WTC11 (cell line): ENCODE results near the gene AMOT. TPM values are rescaled to one million over a fixed set of nuclear protein-coding genes. Genes with fewer than 3 reads are reported as not detected.

ENCODE experiments used
- ATAC-seq: fragments of 200-7000 bp; cut with Tn5 transposase; 2 replicates; pipeline ENCODE4 v1.10.0; 2021; ENCODE audit warnings: mild to moderate bottlenecking, moderate library complexity
- CTCF ChIA-PET: fragments of 300-600 bp; sonication (Branson Sonifier 250); formaldehyde crosslinking; loops from one replicate; lab custom pipeline; 2021; ENCODE audit warnings: antibody characterized with exemption; lab: Charles Lee
- POLR2A ChIA-PET: fragments of 350-600 bp; sonication (Branson Sonifier 250); formaldehyde crosslinking; loops from one replicate; lab custom pipeline; 2021; ENCODE audit warnings: antibody characterized with exemption; lab: Charles Lee
- DNase-seq: peaks from one replicate; pipeline ENCODE4 v3.0.0; 2021; ENCODE audit warnings: low spot score
- H3K27ac Mint-ChIP-seq: 2 replicates; pipeline ENCODE4 v1.8.0; 2021; ENCODE audit warnings: mixed read lengths
- H3K27me3 Mint-ChIP-seq: 2 replicates; pipeline ENCODE4 v1.8.0; 2021; ENCODE audit warnings: low read depth, mild to moderate bottlenecking, moderate library complexity, mixed read lengths
- H3K36me3 Mint-ChIP-seq: 2 replicates; pipeline ENCODE4 v1.8.0; 2021; ENCODE audit warnings: mixed read lengths
- H3K4me1 Mint-ChIP-seq: 2 replicates; pipeline ENCODE4 v1.8.0; 2022; ENCODE audit warnings: mixed read lengths
- H3K4me3 Mint-ChIP-seq: 2 replicates; pipeline ENCODE4 v1.8.0; 2021; ENCODE audit warnings: mild to moderate bottlenecking, moderate library complexity, mixed read lengths
- H3K9me3 Mint-ChIP-seq: 2 replicates; pipeline ENCODE4 v1.8.0; 2021; ENCODE audit warnings: mixed read lengths
- ESRRA ChIP-seq: sonication (generic); formaldehyde crosslinking; IDR thresholded peaks from 2 replicates; pipeline ENCODE4 v1.8.1; 2022; ENCODE audit warnings: mild to moderate bottlenecking, missing genetic modification reagents, borderline replicate concordance
- FOXJ3 ChIP-seq: sonication (generic); formaldehyde crosslinking; IDR thresholded peaks from 2 replicates; pipeline ENCODE4 v1.9.0; 2021; ENCODE audit warnings: missing genetic modification reagents, mild to moderate bottlenecking, borderline replicate concordance
- FOXK1 ChIP-seq: sonication (generic); formaldehyde crosslinking; IDR thresholded peaks from 2 replicates; pipeline ENCODE4 v1.8.0; 2022; ENCODE audit warnings: mild to moderate bottlenecking, moderate library complexity, missing genetic modification reagents
- GTF2I ChIP-seq: fragments of 250-450 bp; sonication (Bioruptor Pico); conservative IDR thresholded peaks from 2 replicates; pipeline ENCODE4 v1.4.0; 2021; ENCODE audit warnings: mild to moderate bottlenecking
- KAT7 ChIP-seq: sonication (generic); formaldehyde crosslinking; IDR thresholded peaks from 2 replicates; pipeline ENCODE4 v1.8.1; 2023; ENCODE audit warnings: missing genetic modification reagents, mild to moderate bottlenecking, borderline replicate concordance
- MXD4 ChIP-seq: fragments of 250-450 bp; sonication (Bioruptor Pico); IDR thresholded peaks from 2 replicates; pipeline ENCODE4 v1.8.0; 2021; ENCODE audit warnings: mild to moderate bottlenecking, moderate library complexity, borderline replicate concordance
- MYBL2 ChIP-seq: sonication (generic); formaldehyde crosslinking; IDR thresholded peaks from 2 replicates; pipeline ENCODE4 v1.8.1; 2023; ENCODE audit warnings: mild to moderate bottlenecking, moderate library complexity, missing genetic modification reagents
- NFATC4 ChIP-seq: fragments of 250-450 bp; sonication (Bioruptor Pico); IDR thresholded peaks from 2 replicates; pipeline ENCODE4 v1.9.0; 2021; ENCODE audit warnings: mild to moderate bottlenecking
- NR2C2 ChIP-seq: sonication (generic); formaldehyde crosslinking; IDR thresholded peaks from 2 replicates; pipeline ENCODE4 v1.8.0; 2022; ENCODE audit warnings: mild to moderate bottlenecking, missing genetic modification reagents
- OVOL2 ChIP-seq: fragments of 250-450 bp; sonication (Bioruptor Pico); IDR thresholded peaks from 2 replicates; pipeline ENCODE4 v1.9.0; 2021; ENCODE audit warnings: mild to moderate bottlenecking, borderline replicate concordance
- SOX15 ChIP-seq: fragments of 250-450 bp; sonication (Bioruptor Pico); IDR thresholded peaks from 2 replicates; pipeline ENCODE4 v1.9.0; 2021; ENCODE audit warnings: mild to moderate bottlenecking
- SP1 ChIP-seq: sonication (generic); formaldehyde crosslinking; conservative IDR thresholded peaks from 2 replicates; pipeline ENCODE4 v1.8.1; 2022; ENCODE audit warnings: missing genetic modification reagents
- STAT6 ChIP-seq: sonication (generic); formaldehyde crosslinking; conservative IDR thresholded peaks from 2 replicates; pipeline ENCODE4 v1.8.1; 2023; ENCODE audit warnings: mild to moderate bottlenecking, low read depth, missing genetic modification reagents, moderate library complexity
- ZNF423 ChIP-seq: fragments of 250-450 bp; sonication (Bioruptor Pico); IDR thresholded peaks from 2 replicates; pipeline ENCODE4 v2.1.2; 2022; ENCODE audit warnings: mild to moderate bottlenecking, moderate library complexity
- total RNA-seq: library from RNA; stranded (reverse); gene quantifications from 3 replicates; pipeline ENCODE4 v1.2.3, GENCODE V29; 2021
- TF ChIP-seq, protein P1 (sequence below): fragments of 250-450 bp; sonication (Bioruptor Pico); IDR thresholded peaks from 2 replicates; pipeline ENCODE4 v2.1.2; 2022; ENCODE audit warnings: mild to moderate bottlenecking, moderate library complexity
- TF ChIP-seq, protein P2 (sequence below): sonication (generic); formaldehyde crosslinking; IDR thresholded peaks from 2 replicates; pipeline ENCODE4 v1.8.0; 2022; ENCODE audit warnings: mild to moderate bottlenecking, missing genetic modification reagents
- TF ChIP-seq, protein P3 (sequence below): fragments of 250-450 bp; sonication (Bioruptor Pico); IDR thresholded peaks from 2 replicates; pipeline ENCODE4 v1.9.0; 2021; ENCODE audit warnings: mild to moderate bottlenecking

AMOT gene
- total RNA-seq, 1 experiment from 2014 or later = 7.2 TPM

DNA sequence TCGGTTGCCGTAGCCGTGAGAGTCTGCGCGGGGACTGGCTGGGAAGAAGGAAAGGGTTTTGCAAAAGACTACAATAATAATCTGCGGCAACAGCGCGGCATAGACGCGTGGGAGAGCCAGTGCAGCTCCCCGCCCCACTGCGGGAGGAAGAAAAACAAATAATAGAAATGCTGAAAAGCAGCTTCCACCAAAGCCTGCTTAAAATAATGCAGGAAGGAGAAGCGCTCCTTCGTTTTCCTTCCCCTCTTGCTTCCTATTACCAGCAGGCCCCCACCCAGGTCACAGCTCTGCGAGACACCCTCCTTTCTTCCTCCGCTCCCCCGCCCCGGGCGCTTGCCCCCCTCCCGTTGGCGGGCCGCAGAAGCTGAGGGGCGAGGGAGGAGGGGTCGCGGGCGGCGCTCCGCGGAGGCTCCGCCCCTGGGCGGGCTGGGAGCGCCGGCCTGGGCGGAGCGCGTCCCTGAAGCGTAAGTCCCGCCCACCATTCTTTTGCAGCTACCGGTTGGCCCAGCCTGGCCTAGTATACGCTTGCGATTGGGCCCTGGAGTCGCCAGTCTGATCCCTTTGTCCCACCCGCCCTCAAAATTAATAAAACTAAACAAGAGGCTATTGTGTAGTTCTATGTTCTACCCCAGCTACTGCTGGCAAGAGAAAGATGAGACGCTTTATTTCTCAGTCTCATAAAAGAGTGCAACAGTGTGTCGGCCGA lies 636 bp upstream of the AMOT start:
- CTCF ChIA-PET = interaction anchor here (0.6 to 1.1 kb wide), 4 partner anchors 11 to 441 kb away, joined by 3 to 4 read pairs (median 4); no protein-coding TSS in a partner anchor
- ATAC-seq = peak; percentile 90
- TF ChIP-seq SP1 (CRISPR knock-in tag) (peak; percentile 44; the same call in 1 of the 2 replicates), NR2C2 (CRISPR knock-in tag) (no peak)
- TF ChIP-seq, protein P1, sequence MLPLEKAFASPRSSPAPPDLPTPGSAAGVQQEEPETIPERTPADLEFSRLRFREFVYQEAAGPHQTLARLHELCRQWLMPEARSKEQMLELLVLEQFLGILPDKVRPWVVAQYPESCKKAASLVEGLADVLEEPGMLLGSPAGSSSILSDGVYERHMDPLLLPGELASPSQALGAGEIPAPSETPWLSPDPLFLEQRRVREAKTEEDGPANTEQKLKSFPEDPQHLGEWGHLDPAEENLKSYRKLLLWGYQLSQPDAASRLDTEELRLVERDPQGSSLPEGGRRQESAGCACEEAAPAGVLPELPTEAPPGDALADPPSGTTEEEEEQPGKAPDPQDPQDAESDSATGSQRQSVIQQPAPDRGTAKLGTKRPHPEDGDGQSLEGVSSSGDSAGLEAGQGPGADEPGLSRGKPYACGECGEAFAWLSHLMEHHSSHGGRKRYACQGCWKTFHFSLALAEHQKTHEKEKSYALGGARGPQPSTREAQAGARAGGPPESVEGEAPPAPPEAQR (CRISPR knock-in tag) = no peak
- peaks cover 19% of the 10 kb centered on the region for H3K4me1 Mint-ChIP-seq
- H3K4me3 Mint-ChIP-seq = peak overlapping the region; percentile 90
- peak; percentile 71 for DNase-seq
- no peaks in the 10 kb centered on the region for H3K9me3 Mint-ChIP-seq
- H3K27me3 Mint-ChIP-seq = peaks cover 38% of the 10 kb centered on the region
- peak overlapping the region; percentile 87 for H3K27ac Mint-ChIP-seq
- peaks cover 3% of the 10 kb centered on the region; the same call in 1 of the 2 replicates for H3K36me3 Mint-ChIP-seq
- POLR2A ChIA-PET = no interaction called here

DNA sequence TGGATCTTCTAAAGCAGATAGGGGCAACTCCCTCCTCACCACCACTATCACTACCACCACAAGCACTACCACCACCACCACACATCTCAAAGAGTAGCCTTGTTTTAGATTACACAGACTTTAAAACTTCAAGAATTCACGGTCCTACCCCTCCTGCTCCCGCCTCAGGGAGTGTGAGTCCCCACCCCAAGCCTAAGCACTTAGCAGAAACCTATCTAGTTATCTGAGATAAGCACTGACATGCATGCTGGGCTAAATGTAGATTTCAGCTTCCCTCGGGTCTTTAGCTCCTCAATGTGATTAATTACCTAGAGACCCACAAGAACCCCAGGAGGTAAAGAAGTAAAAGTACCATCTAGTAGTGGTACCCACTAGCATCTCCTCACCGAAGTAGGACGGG lies 775 bp downstream of the AMOT start:
- Mint-ChIP-seq H3K4me3 (peak overlapping the region; percentile 90), H3K36me3 (peaks cover 3% of the 10 kb centered on the region; the same call in 1 of the 2 replicates), H3K4me1 (peaks cover 19% of the 10 kb centered on the region), H3K27ac (no peak overlapping the region), H3K27me3 (peaks cover 41% of the 10 kb centered on the region), H3K9me3 (no peaks in the 10 kb centered on the region)
- ChIA-PET POLR2A (no interaction called here), CTCF (no interaction called here)
- no peak for DNase-seq
- TF ChIP-seq NFATC4 (CRISPR knock-in tag) (no peak), KAT7 (CRISPR knock-in tag) (no peak), MYBL2 (no peak), STAT6 (CRISPR knock-in tag) (no peak), ZNF423 (CRISPR knock-in tag) (no peak), SOX15 (CRISPR knock-in tag) (no peak), OVOL2 (CRISPR knock-in tag) (no peak), FOXK1 (no peak), GTF2I (CRISPR knock-in tag) (no peak), FOXJ3 (CRISPR knock-in tag) (no peak), ESRRA (no peak), MXD4 (no peak)
- TF ChIP-seq, protein P2, sequence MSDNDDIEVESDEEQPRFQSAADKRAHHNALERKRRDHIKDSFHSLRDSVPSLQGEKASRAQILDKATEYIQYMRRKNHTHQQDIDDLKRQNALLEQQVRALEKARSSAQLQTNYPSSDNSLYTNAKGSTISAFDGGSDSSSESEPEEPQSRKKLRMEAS = no peak
- TF ChIP-seq, protein P3, sequence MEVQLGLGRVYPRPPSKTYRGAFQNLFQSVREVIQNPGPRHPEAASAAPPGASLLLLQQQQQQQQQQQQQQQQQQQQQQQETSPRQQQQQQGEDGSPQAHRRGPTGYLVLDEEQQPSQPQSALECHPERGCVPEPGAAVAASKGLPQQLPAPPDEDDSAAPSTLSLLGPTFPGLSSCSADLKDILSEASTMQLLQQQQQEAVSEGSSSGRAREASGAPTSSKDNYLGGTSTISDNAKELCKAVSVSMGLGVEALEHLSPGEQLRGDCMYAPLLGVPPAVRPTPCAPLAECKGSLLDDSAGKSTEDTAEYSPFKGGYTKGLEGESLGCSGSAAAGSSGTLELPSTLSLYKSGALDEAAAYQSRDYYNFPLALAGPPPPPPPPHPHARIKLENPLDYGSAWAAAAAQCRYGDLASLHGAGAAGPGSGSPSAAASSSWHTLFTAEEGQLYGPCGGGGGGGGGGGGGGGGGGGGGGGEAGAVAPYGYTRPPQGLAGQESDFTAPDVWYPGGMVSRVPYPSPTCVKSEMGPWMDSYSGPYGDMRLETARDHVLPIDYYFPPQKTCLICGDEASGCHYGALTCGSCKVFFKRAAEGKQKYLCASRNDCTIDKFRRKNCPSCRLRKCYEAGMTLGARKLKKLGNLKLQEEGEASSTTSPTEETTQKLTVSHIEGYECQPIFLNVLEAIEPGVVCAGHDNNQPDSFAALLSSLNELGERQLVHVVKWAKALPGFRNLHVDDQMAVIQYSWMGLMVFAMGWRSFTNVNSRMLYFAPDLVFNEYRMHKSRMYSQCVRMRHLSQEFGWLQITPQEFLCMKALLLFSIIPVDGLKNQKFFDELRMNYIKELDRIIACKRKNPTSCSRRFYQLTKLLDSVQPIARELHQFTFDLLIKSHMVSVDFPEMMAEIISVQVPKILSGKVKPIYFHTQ (CRISPR knock-in tag) = no peak
- no peak for ATAC-seq
